Upper lobe of left lung (tissue), 6 donors: Measurements from ENCODE around the gene AP3M1. TPM values are rescaled to one million over a fixed set of nuclear protein-coding genes. Genes with fewer than 3 reads are reported as not detected.

Experiments used
- ATAC-seq, 2 donors: fragments of 200-7000 bp; cut with Tn5 transposase; one replicate each; pipeline ENCODE4 v1.9.1; 2022; ENCODE audit warnings: mild to moderate bottlenecking in 2 of 2, moderate library complexity in 2 of 2; ENCODE audit not compliant: low FRiP score in 2 of 2
- DNase-seq, 2 donors: peaks; one replicate each; pipeline ENCODE4 v3.0.0-alpha.2; 2019 to 2020
- H3K27ac ChIP-seq, 4 donors: fragments of 200-600 bp; sonication (generic); one replicate each; pipeline ENCODE4 v1.5.1; 2016 to 2019
- H3K27me3 ChIP-seq, 4 donors: fragments of 200-600 bp; sonication (generic); one replicate each; pipeline ENCODE4 v1.5.1; 2017 to 2019
- H3K36me3 ChIP-seq, 4 donors: fragments of 200-600 bp; sonication (generic); one replicate each; pipeline ENCODE4 v1.5.1; 2016 to 2019
- H3K4me1 ChIP-seq, 4 donors: fragments of 200-600 bp; sonication (generic); one replicate each; pipeline ENCODE4 v1.5.1; 2018 to 2019
- H3K4me3 ChIP-seq, 4 donors: fragments of 200-600 bp; sonication (generic); one replicate each; pipeline ENCODE4 v1.5.1; 2017 to 2019; ENCODE audit warnings: mild to moderate bottlenecking in 2 of 4, moderate library complexity in 1 of 4
- H3K9me3 ChIP-seq, 4 donors: fragments of 200-600 bp; sonication (generic); one replicate each; pipeline ENCODE4 v1.5.1; 2018 to 2019
- EP300 ChIP-seq, 4 donors: sonication (generic); formaldehyde crosslinking; IDR thresholded peaks; one replicate each; pipeline ENCODE4 v1.5.1; 2017; ENCODE audit warnings: antibody characterized with exemption in 4 of 4, control low read depth in 2 of 4
- POLR2A ChIP-seq, 4 donors: fragments of 450-650 bp; IDR thresholded peaks; one replicate each; pipeline ENCODE4 v1.5.1; 2016 to 2017; ENCODE audit warnings: antibody characterized with exemption in 4 of 4, mild to moderate bottlenecking in 2 of 4
- POLR2AphosphoS5 ChIP-seq, 2 donors: sonication (generic); formaldehyde crosslinking; IDR thresholded peaks; one replicate each; pipeline ENCODE4 v1.5.1; 2017; ENCODE audit warnings: antibody characterized with exemption in 2 of 2
- WGBS, 2 donors: methylation state at CpG; one replicate each; pipeline ENCODE4 v1.1.5; 2017 to 2018; 5-methylcytosine and 5-hydroxymethylcytosine counted together
- total RNA-seq, 6 donors: library from RNA; depleted of rRNA in 4 of 6; stranded (reverse); fragments of >200 nt in 4 of 6; gene quantifications; one replicate each; pipeline versions ENCODE4 v1.1.0 to v1.2.1, GENCODE V29; 2016 to 2021
- TF ChIP-seq, protein P1 (sequence below), 6 experiments: fragments of 450-650 bp in 4 of 6; fragments of 200-600 bp in 2 of 6; sonication (generic) in 2 of 6; IDR thresholded peaks; one replicate each; pipeline ENCODE4 v1.5.1; 2016 to 2019; ENCODE audit warnings: antibody characterized with exemption in 6 of 6
- donor health status: DM: no; HTN: no; CAD: no; lungs with moderate emphysema.
- donor health status: DM: no; HTN: yes; CAD: no; lungs with severe emphysema.

The AP3M1 gene
- total RNA-seq, 6 donors from 2014 or later = 11.4 to 36.1 (median 25.3) TPM

DNA sequence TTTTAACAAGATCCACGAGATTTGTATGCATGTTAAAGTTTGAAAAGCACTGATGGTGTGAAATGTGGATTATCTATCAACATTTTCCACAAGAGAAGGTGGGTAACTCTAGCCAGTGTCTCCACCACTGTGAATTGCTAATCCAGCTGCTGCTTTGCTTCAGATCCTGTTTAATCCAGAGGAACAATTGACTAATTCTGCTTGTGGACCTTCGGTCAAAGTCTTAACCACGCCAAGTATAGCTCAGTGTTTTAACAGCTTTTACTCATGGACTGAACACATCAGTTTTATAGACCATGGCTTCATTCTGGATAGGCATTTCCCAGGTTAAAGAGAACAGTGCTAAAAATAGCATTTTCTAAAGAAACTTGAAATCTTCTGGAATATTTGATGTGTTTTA, 23.9 kb upstream of the AP3M1 start:
- H3K4me1 ChIP-seq = peaks cover 9 to 25% (median 12%) of the 10 kb centered on the region in 4 donors
- no peak overlapping the region for H3K27ac ChIP-seq
- H3K4me3 ChIP-seq = no peak overlapping the region
- TF ChIP-seq, protein P1, sequence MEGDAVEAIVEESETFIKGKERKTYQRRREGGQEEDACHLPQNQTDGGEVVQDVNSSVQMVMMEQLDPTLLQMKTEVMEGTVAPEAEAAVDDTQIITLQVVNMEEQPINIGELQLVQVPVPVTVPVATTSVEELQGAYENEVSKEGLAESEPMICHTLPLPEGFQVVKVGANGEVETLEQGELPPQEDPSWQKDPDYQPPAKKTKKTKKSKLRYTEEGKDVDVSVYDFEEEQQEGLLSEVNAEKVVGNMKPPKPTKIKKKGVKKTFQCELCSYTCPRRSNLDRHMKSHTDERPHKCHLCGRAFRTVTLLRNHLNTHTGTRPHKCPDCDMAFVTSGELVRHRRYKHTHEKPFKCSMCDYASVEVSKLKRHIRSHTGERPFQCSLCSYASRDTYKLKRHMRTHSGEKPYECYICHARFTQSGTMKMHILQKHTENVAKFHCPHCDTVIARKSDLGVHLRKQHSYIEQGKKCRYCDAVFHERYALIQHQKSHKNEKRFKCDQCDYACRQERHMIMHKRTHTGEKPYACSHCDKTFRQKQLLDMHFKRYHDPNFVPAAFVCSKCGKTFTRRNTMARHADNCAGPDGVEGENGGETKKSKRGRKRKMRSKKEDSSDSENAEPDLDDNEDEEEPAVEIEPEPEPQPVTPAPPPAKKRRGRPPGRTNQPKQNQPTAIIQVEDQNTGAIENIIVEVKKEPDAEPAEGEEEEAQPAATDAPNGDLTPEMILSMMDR (IDR thresholded peaks at IDR 0.05) = no peak
- TF ChIP-seq POLR2A (IDR thresholded peaks at IDR 0.05) (no peak), POLR2AphosphoS5 (IDR thresholded peaks at IDR 0.05) (no peak), EP300 (IDR thresholded peaks at IDR 0.05) (no peak)
- H3K27me3 ChIP-seq = no peaks in the 10 kb centered on the region
- 80 to 85% methylated on average over 3 of the region's 3 CpGs for WGBS, 2 donors
- DNase-seq (no peak), ATAC-seq (no peak)
- no peaks in the 10 kb centered on the region for H3K36me3 ChIP-seq
- H3K9me3 ChIP-seq = no peaks in the 10 kb centered on the region

DNA sequence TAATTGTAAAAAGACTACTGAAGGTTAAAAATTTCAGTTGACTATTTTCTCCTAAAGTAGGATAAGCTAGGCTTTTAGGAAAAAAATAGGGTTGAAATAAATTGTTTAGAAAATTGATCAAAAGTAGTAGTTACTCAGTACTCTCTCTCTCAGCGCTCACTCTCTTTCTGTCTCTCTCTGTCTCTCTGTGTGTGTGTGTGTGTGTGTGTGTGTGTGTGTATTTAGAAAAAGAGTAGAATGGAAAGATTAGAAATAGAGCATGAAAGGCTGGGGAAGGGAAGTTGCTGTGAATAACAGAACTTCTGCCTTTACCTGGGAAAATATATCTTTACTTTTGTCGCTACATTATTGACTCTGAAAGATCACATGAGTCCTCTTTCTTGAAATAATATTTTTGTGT, 21.0 kb upstream of the AP3M1 start:
- H3K4me3 ChIP-seq = no peak overlapping the region
- TF ChIP-seq EP300 (IDR thresholded peaks at IDR 0.05) (no peak), POLR2AphosphoS5 (IDR thresholded peaks at IDR 0.05) (no peak), POLR2A (IDR thresholded peaks at IDR 0.05) (no peak)
- TF ChIP-seq, protein P1 (IDR thresholded peaks at IDR 0.05) = no peak
- H3K36me3 ChIP-seq = no peaks in the 10 kb centered on the region
- WGBS, 2 donors = 84 to 90% methylated on average over 2 of the region's 2 CpGs
- no peaks in the 10 kb centered on the region for H3K27me3 ChIP-seq
- ATAC-seq (no peak), DNase-seq (no peak)
- H3K27ac ChIP-seq = no peak overlapping the region
- peaks cover 4 to 15% (median 8%) of the 10 kb centered on the region in 4 donors for H3K4me1 ChIP-seq
- H3K9me3 ChIP-seq = no peaks in the 10 kb centered on the region

DNA sequence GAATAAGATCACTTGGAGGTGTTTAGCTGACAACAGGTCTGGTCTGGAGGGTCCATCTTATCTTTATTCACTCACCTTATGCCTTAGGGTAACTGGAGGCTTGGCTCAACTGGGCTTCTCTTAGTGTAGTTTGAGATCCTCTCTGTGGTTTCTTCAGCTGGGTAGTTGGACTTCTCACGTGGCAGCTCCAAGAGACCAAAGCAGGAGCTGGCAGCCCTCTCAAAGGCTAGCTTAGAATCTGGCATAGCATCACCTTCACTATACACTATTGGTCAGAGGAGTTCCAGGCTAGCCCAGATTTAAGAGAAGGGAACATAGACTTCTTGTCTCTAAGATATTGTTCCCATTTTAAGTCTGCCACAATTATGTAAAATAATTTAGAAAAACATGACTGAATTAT, 16.8 kb upstream of the AP3M1 start:
- Histone ChIP-seq H3K4me3 (no peak overlapping the region), H3K27ac (peak overlapping the region in 2 of 4 donors; percentile 38 to 70), H3K27me3 (no peaks in the 10 kb centered on the region), H3K36me3 (no peaks in the 10 kb centered on the region), H3K9me3 (no peaks in the 10 kb centered on the region), H3K4me1 (peaks cover 6 to 25% (median 20%) of the 10 kb centered on the region in 4 donors)
- WGBS, 2 donors = 35 to 64% methylated on average over 1 of the region's 1 CpG
- no peak for ATAC-seq
- no peak for DNase-seq
- TF ChIP-seq POLR2A (IDR thresholded peaks at IDR 0.05) (no peak), POLR2AphosphoS5 (IDR thresholded peaks at IDR 0.05) (no peak), EP300 (IDR thresholded peaks at IDR 0.05) (no peak)
- TF ChIP-seq, protein P1 (IDR thresholded peaks at IDR 0.05) = no peak

DNA sequence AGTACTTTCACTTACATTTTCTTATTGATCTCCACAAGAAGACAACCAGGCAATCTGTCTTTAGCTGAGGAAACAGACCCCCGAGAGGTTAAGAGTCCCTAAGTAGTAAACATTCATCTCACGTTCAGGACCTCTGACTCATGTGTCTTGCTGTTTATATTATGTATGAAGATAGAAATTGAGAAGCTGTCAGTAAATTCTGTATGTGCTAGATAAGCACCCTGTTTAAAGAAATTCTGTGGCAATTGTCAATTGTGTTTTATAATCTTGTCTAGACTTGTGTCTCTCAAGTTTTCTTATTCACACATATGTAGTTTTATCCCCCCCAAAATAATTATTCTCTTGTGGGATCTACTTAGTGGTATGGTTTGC, 14.9 kb upstream of the AP3M1 start:
- no peak for ATAC-seq
- Histone ChIP-seq H3K36me3 (no peaks in the 10 kb centered on the region), H3K4me1 (peaks cover 6 to 25% (median 20%) of the 10 kb centered on the region in 4 donors), H3K4me3 (no peak overlapping the region), H3K27ac (peak overlapping the region in 2 of 4 donors; percentile 56 to 70), H3K9me3 (no peaks in the 10 kb centered on the region), H3K27me3 (no peaks in the 10 kb centered on the region)
- TF ChIP-seq, protein P1 (IDR thresholded peaks at IDR 0.05) = no peak
- TF ChIP-seq POLR2AphosphoS5 (IDR thresholded peaks at IDR 0.05) = no peak
- TF ChIP-seq EP300 (IDR thresholded peaks at IDR 0.05) = no peak
- no peak for TF ChIP-seq POLR2A (IDR thresholded peaks at IDR 0.05)
- 34 to 44% methylated on average over 2 of the region's 2 CpGs for WGBS, 2 donors
- DNase-seq = no peak
